RWPE2 (cell line): ENCODE data around the gene FKBP2.
A peak's percentile ranks its signal among the peaks of the same experiment; 100 is the strongest.
"Not testable (repeated sequence)": the region's sequence is repeated elsewhere in the genome, so short reads cannot be mapped to it uniquely, and the experiment has no call there.

Source experiments
- ATAC-seq: fragments of 200-7000 bp; cut with Tn5 transposase; 3 replicates; pipeline ENCODE4 v1.9.1; 2021; ENCODE audit warnings: low read depth
- DNase-seq: peaks from one replicate; pipeline ENCODE4 v3.0.0-alpha.2; 2020; ENCODE audit warnings: low spot score
- H3K27ac ChIP-seq: fragments of 450-650 bp; 2 replicates; pipeline ENCODE4 v1.5.1; 2017; ENCODE audit warnings: mild to moderate bottlenecking; ENCODE audit not compliant: poor library complexity, severe bottlenecking
- H3K27me3 ChIP-seq: fragments of 250-450 bp; sonication (Bioruptor Pico); 2 replicates; pipeline ENCODE4 v1.5.1; 2021; ENCODE audit warnings: mild to moderate bottlenecking, moderate library complexity; ENCODE audit not compliant: insufficient read depth, poor library complexity, severe bottlenecking
- H3K36me3 ChIP-seq: fragments of 250-450 bp; sonication (Bioruptor Pico); 2 replicates; pipeline ENCODE4 v1.5.1; 2020; ENCODE audit warnings: low read depth, mild to moderate bottlenecking, moderate library complexity
- H3K4me1 ChIP-seq: fragments of 250-450 bp; sonication (Bioruptor Pico); 2 replicates; pipeline ENCODE4 v1.5.1; 2021; ENCODE audit warnings: mild to moderate bottlenecking, moderate library complexity; ENCODE audit not compliant: insufficient read depth, poor library complexity, severe bottlenecking
- H3K4me3 ChIP-seq: fragments of 250-450 bp; sonication (Bioruptor Pico); 2 replicates; pipeline ENCODE4 v1.5.1; 2021; ENCODE audit warnings: mild to moderate bottlenecking, moderate library complexity; ENCODE audit not compliant: severe bottlenecking
- H3K9me3 ChIP-seq: fragments of 250-450 bp; sonication (Bioruptor Pico); 2 replicates; pipeline ENCODE4 v1.5.1; 2021; ENCODE audit warnings: mild to moderate bottlenecking, moderate library complexity; ENCODE audit not compliant: severe bottlenecking
- TF ChIP-seq, protein P1 (sequence below): fragments of 450-650 bp; IDR thresholded peaks from one replicate; pipeline ENCODE4 v1.5.1; 2017; ENCODE audit warnings: mild to moderate bottlenecking, moderate library complexity; ENCODE audit not compliant: poor library complexity, severe bottlenecking

The FKBP2 gene

GRCh38 chr11:64245401-64245796 lies 4.5 kb downstream of the FKBP2 start:
- no peak for DNase-seq
- peaks cover 5% of the 10 kb centered on the region for H3K4me1 ChIP-seq
- no peaks in the 10 kb centered on the region for H3K9me3 ChIP-seq
- peak overlapping the region; percentile 76 for H3K4me3 ChIP-seq
- H3K36me3 ChIP-seq: peaks cover 30% of the 10 kb centered on the region
- peak overlapping the region; percentile 98 for H3K27ac ChIP-seq
- TF ChIP-seq, protein P1, sequence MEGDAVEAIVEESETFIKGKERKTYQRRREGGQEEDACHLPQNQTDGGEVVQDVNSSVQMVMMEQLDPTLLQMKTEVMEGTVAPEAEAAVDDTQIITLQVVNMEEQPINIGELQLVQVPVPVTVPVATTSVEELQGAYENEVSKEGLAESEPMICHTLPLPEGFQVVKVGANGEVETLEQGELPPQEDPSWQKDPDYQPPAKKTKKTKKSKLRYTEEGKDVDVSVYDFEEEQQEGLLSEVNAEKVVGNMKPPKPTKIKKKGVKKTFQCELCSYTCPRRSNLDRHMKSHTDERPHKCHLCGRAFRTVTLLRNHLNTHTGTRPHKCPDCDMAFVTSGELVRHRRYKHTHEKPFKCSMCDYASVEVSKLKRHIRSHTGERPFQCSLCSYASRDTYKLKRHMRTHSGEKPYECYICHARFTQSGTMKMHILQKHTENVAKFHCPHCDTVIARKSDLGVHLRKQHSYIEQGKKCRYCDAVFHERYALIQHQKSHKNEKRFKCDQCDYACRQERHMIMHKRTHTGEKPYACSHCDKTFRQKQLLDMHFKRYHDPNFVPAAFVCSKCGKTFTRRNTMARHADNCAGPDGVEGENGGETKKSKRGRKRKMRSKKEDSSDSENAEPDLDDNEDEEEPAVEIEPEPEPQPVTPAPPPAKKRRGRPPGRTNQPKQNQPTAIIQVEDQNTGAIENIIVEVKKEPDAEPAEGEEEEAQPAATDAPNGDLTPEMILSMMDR: no peak
- no peaks in the 10 kb centered on the region for H3K27me3 ChIP-seq
- no peak for ATAC-seq

DNA sequence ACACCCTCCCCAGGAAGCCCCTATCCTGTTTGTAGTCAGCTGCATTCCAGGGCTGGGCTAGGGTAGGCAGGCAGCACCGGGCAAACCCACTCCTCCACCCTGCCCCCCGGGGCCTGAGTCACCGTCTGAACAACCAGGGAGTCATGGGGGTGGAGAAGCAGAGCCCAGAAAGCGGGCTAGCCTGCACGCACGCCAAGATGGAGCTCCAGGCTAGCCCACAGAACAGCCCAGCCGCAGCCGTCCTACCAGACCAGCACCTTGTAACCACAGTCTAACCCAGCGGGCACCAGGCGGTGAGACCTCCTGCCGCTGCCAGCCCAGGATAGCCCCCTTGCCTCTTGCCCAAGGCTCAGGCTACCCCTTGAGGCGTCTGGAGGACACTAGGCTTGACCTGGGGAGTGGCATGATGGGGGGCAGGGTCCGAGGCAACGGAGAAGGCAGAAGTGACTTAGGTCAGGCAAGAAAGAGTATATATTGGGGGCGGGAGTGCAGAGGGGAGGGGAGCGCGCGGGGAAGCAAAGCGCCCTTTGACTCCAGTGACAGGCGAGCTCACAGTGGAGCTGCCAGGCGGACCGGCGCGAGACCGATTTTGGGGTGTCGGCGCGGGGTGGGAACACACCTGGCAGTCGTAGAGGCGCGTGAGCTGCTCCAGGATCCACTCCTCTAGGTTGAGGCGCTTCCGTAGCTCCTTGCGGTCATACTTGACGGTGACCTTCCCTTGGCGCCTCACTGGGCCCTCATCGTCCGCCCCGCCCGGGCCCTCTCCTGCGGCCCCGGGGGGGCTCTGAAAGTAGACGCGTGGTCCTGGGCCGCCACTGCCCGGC lies 5.1 kb downstream of the FKBP2 start:
- peak; percentile 99 for DNase-seq
- peak; percentile 49 for ATAC-seq
- peak overlapping the region; percentile 98 for H3K27ac ChIP-seq

GRCh38 chr11:64246621-64246870 lies 5.7 kb downstream of the FKBP2 start:
- H3K27ac ChIP-seq: peak overlapping the region; percentile 98
- peak overlapping the region; percentile 76 for H3K4me3 ChIP-seq
- peaks cover 30% of the 10 kb centered on the region for H3K36me3 ChIP-seq
- not testable (repeated sequence) for H3K4me1 ChIP-seq, H3K9me3 ChIP-seq, ATAC-seq, H3K27me3 ChIP-seq, DNase-seq

More for the DNA sequence above, 5.1 kb downstream of the FKBP2 start:
- Histone ChIP-seq H3K4me3 (peak overlapping the region; percentile 76), H3K9me3 (no peaks in the 10 kb centered on the region), H3K36me3 (peaks cover 30% of the 10 kb centered on the region), H3K4me1 (peaks cover 5% of the 10 kb centered on the region), H3K27me3 (no peaks in the 10 kb centered on the region)
- TF ChIP-seq, protein P1: no peak

GRCh38 chr11:64246871-64247728 lies 6.2 kb downstream of the FKBP2 start, which contains the start of gene PPP1R14B:
PPP1R14B (minus strand) TSS chr11:64246943; CDS start chr11:64246673, 270 bp downstream.
- Histone ChIP-seq H3K9me3 (no peaks in the 10 kb centered on the region), H3K4me3 (peak within 1 kb of the TSS; percentile 76), H3K4me1 (peaks cover 5% of the 10 kb centered on the region), H3K36me3 (peaks cover 30% of the 10 kb centered on the region), H3K27ac (peak within 1 kb of the TSS; percentile 98), H3K27me3 (no peaks in the 10 kb centered on the region)
- ATAC-seq: peak; percentile 49
- TF ChIP-seq, protein P1: peak; percentile 15
- peak; percentile 92 for DNase-seq

GRCh38 chr11:64247729-64248531 lies 7.0 kb downstream of the FKBP2 start:
- Histone ChIP-seq H3K4me1 (peaks cover 4% of the 10 kb centered on the region), H3K27ac (peak overlapping the region; percentile 98)
- no peak for ATAC-seq

More at GRCh38 chr11:64247729-64248531, 7.0 kb downstream of the FKBP2 start:
- Histone ChIP-seq H3K27me3 (no peaks in the 10 kb centered on the region), H3K4me3 (peak overlapping the region; percentile 76), H3K9me3 (no peaks in the 10 kb centered on the region), H3K36me3 (peaks cover 24% of the 10 kb centered on the region)
- DNase-seq: no peak
- TF ChIP-seq, protein P1: no peak
